NCI-H1417 (cell line): ENCODE results near the gene DCN.
A peak's percentile ranks its signal among the peaks of the same experiment; 100 is the strongest.

Source experiments
- DNase-seq, 3 experiments: peaks; one replicate each; lab custom pipeline; 2025; lab: John Stamatoyannopoulos, UW

Gene DCN

GRCh38 chr12:91138337-91138920 is 44.2 kb downstream of the DCN start:
- no peak for DNase-seq

GRCh38 chr12:91133871-91134270 is 48.7 kb downstream of the DCN start:
- no peak for DNase-seq

GRCh38 chr12:91129662-91130362 is 52.8 kb downstream of the DCN start:
- no peak for DNase-seq

GRCh38 chr12:91127751-91128150 is 54.9 kb downstream of the DCN start:
- no peak for DNase-seq

GRCh38 chr12:91127306-91127705 is 55.3 kb downstream of the DCN start:
- no peak for DNase-seq

- DNase-seq: no peak
These were observed 56.1 kb downstream of the DCN start for GRCh38 chr12:91126516-91126915.

- DNase-seq: no peak
These were observed 59.2 kb downstream of the DCN start for GRCh38 chr12:91123236-91123916.

- no peak for DNase-seq
These were observed 61.8 kb downstream of the DCN start for GRCh38 chr12:91120781-91121180.

- peak in 1 of 3 experiments; percentile 15 for DNase-seq
These were observed 63.5 kb downstream of the DCN start for GRCh38 chr12:91119089-91119488.

- no peak for DNase-seq
These were observed 69.0 kb downstream of the DCN start for GRCh38 chr12:91113621-91114020.

GRCh38 chr12:91111366-91112325 is 71.0 kb downstream of the DCN start, which contains the start of gene LUM:
Gene LUM, minus strand, starts transcription at chr12:91111494. Its CDS starts 2,515 bp downstream, at chr12:91108979.
- DNase-seq: no peak

GRCh38 chr12:91110311-91110924 is 72.2 kb downstream of the DCN start:
- DNase-seq: no peak

- no peak for DNase-seq
These were observed 72.9 kb downstream of the DCN start for GRCh38 chr12:91109581-91110310.

GRCh38 chr12:91109148-91109564 is 73.5 kb downstream of the DCN start:
- peak; percentile 17 to 69 (median 41) for DNase-seq

- DNase-seq: no peak
These were observed 74.3 kb downstream of the DCN start for GRCh38 chr12:91108196-91108755.

GRCh38 chr12:91106283-91106682 is 76.3 kb downstream of the DCN start:
- DNase-seq: no peak

- no peak for DNase-seq
These were observed 76.8 kb downstream of the DCN start for GRCh38 chr12:91105807-91106206.

GRCh38 chr12:91104812-91105466 is 77.7 kb downstream of the DCN start:
- DNase-seq: no peak

GRCh38 chr12:91103624-91104023 is 79.0 kb downstream of the DCN start:
- DNase-seq: no peak

GRCh38 chr12:91103101-91103500 is 79.5 kb downstream of the DCN start:
- no peak for DNase-seq
